Neural cell (in vitro differentiated cells): Measurements from ENCODE around the gene IL17D.

Source experiments
- EP300 ChIP-seq: fragments of 450-650 bp; conservative IDR thresholded peaks from 2 replicates; pipeline ENCODE4 v1.6.1; 2014; ENCODE audit warnings: antibody characterized with exemption, mild to moderate bottlenecking, moderate library complexity; ENCODE audit not compliant: poor library complexity, severe bottlenecking
- RAD21 ChIP-seq: fragments of 450-650 bp; conservative IDR thresholded peaks from 2 replicates; pipeline ENCODE4 v1.6.1; 2014; ENCODE audit warnings: antibody characterized with exemption, mild to moderate bottlenecking, moderate library complexity
- SMC3 ChIP-seq: fragments of 450-650 bp; conservative IDR thresholded peaks from 2 replicates; pipeline ENCODE4 v1.6.1; 2014; ENCODE audit warnings: antibody characterized with exemption, mild to moderate bottlenecking, moderate library complexity; ENCODE audit not compliant: poor library complexity
- TF ChIP-seq, protein P1 (sequence below): fragments of 450-650 bp; IDR thresholded peaks from 2 replicates; pipeline ENCODE4 v1.5.1; 2014; ENCODE audit warnings: antibody characterized with exemption, mild to moderate bottlenecking, moderate library complexity; ENCODE audit not compliant: poor library complexity, severe bottlenecking

DNA sequence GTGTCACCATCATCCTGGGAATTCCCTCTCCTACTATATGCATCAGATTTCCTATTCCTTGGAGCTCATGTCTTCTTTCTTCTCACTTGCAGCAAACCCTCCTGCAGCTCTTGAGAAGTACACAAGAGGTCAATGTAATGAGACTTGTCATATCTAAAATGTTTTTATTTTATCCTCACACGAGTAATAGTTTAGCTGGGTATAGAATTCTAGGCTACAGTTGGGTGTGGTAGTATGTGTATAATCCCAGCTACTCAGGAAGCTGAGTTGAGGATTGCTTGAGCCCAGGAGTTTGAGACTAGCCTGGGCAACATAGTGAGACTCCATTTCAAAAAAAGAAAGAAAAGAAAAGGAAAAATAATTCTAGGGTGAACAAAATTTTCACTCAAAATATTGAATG lies 45.9 kb downstream of the IL17D start:
- TF ChIP-seq SMC3 (no peak), EP300 (no peak), RAD21 (no peak)
- TF ChIP-seq, protein P1, sequence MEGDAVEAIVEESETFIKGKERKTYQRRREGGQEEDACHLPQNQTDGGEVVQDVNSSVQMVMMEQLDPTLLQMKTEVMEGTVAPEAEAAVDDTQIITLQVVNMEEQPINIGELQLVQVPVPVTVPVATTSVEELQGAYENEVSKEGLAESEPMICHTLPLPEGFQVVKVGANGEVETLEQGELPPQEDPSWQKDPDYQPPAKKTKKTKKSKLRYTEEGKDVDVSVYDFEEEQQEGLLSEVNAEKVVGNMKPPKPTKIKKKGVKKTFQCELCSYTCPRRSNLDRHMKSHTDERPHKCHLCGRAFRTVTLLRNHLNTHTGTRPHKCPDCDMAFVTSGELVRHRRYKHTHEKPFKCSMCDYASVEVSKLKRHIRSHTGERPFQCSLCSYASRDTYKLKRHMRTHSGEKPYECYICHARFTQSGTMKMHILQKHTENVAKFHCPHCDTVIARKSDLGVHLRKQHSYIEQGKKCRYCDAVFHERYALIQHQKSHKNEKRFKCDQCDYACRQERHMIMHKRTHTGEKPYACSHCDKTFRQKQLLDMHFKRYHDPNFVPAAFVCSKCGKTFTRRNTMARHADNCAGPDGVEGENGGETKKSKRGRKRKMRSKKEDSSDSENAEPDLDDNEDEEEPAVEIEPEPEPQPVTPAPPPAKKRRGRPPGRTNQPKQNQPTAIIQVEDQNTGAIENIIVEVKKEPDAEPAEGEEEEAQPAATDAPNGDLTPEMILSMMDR = no peak
